HG03571 (cell line): ENCODE data around the gene NLK.
"Not testable (repeated sequence)": the region's sequence is repeated elsewhere in the genome, so short reads cannot be mapped to it uniquely, and the experiment has no call there.

Experiments
- ATAC-seq: cut with Tn5 transposase; IDR thresholded peaks from one replicate; pipeline ENCODE4 v1.9.1; 2021; ENCODE audit not compliant: unreplicated experiment

NLK gene

DNA sequence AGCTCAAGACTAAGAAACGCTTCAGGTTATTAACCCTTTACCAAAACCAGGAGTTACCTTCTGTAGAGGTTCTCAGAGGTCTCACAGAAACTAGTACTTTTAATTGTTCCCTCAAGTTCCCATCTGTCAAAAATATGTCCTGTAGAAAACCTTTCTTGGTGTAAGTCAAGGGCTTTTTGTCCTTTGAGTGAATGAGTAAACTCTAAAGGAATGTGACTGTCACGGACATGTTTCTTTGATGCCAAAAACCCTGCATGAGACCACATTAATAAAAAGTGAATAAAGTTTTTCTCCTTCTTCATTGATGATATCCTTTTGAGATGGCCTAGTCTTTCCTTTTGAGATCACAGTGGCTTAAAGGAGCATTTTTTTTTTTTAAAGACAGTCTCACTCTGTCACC lies 102.9 kb downstream of the NLK start:
- ATAC-seq: no peak

DNA sequence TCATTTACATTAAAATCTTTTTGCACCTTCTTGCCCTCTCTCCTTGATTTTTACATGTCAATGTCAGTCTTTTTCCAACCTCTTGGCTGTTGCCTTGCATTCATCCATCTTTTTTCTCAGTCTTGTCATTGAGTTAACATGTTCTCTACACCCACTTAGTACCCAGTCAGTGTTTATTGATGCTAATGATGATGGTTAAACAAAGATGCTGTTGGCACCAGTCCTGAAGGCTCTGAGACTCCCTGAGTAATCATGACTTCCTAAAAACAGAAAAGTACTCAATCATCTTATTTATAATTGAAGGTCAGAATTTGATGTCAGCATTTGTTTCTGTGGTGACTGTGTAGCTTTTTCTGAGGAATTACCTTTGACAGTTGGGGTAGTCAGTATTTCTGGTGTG lies 104.5 kb downstream of the NLK start:
- ATAC-seq: no peak

DNA sequence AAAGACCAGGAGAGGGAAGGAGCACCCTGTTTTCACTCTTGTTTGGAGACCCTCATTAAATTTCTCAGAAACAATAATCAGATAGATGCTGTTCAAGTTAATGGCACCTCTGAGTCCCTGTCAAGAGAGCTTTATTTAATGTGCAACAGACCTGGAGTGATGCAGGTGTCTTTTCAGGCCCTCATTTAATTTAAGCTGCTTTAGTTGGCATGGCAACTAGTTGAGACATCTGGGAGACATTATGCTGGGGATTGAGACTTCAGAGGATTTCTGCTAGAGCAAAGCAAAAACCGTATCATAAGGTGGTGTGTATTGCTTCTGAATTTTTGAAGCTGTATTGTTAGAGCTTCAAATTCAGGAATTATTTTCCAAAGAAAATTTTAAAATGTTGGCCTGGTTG lies 108.5 kb downstream of the NLK start:
- no peak for ATAC-seq

DNA sequence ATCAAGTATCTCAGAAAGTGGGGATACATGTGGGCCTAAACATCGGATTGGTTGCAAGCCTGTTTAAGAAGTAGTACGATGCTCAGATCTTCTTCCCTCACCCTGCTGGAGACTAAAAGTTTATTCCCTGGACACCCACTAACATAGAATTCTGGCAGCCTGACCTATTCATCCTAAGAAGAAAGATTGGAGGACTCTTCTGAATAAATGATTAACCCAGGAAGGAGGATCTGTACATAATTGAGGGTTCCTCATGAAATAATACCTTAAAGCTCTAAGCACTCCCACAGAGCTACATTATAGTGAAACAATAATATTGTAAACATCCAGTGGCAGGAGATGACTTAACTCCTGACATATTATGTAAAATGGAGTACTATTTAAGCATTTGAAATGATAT lies 111.7 kb downstream of the NLK start:
- ATAC-seq: no peak

DNA sequence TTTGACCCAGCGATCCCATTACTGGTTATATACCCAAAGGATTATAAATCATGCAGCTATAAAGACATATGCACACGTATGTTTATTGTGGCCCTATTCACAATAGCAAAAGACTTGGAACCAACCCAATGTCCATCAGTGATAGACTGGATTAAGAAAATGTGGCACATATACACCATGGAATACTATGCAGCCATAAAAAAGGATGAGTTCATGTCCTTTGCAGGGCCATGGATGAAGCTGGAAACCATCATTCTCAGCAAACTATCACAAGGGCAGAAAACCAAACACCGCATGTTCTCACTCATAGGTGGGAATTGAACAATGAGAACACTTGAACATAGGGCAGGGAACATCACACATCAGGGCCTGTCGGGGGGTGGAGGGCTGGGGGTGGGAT lies 112.9 kb downstream of the NLK start:
- ATAC-seq: not testable (repeated sequence)

DNA sequence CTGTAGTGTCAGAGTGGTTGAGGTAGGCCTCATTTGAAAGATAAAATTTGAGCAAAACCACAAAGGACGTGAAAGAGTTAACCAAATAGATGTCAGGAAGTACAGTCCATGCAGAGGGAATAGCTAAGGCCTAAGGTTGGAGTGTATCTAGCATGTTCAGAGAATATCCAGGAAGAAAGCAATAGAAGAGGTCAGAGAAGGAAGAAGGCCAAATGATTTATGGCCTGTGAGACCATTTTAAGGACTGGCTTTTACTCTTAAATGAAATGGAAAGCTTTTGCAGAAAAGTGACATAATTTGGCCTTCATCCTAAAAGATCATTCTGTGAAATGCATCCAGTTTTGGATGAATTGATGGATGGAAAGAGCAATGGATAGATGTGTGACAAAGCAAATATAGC lies 116.5 kb downstream of the NLK start:
- no peak for ATAC-seq

DNA sequence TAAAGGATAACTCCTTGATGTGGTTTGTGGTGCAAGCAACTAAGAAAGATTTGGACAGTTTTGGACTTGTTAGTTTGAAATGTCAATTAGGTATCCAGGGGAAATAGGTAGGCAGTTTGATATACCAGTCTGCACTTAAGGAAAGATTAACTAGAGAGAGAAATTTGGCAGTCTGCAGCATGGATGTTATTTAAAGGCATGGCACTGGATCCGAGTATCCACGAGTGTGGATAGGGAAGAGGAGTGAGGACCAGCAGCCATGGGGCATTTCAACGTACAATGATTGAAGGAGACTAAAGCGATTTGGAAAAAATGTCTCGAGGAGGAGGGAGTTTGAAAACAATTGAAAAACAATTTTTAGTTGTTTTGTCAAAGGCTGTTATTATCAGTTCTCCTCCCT lies 117.4 kb downstream of the NLK start:
- no peak for ATAC-seq

DNA sequence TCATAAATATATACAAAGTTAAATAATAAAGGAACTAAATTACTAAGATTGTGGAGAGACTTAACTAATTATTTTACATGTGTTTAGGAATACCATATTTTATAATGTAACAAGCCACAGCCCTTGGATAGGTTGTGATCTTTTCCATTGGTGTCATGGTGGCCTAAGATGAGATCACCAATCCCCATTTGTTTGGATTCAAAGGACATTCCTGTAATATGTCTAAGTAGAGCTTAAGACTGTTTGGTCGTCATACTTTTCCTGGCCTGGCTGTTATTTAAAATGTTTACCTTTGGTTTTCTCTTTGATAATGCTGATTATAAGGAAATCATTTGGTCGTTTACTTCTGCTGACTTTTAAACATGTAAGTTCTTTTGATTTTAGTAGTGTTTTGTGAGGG lies 118.1 kb downstream of the NLK start:
- no peak for ATAC-seq

DNA sequence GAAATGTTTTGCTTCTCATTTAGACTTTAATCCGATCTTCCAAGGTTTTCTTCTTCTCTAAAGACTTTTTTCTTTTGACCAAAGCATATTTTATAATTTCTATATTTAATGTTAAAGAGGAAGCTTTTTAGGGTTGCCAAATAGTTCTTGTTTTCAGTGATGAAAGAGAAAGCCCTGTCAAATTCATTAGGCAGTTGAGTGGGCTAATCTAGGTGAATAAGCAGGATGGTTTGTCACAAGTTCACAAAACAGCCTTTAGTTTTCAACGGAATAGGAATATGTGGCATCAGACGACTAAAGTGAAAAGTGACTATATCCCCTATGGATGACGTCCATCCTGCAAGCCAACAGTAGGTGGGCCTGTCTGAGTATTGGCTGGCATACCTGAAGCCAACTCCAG lies 118.8 kb downstream of the NLK start:
- ATAC-seq: no peak

DNA sequence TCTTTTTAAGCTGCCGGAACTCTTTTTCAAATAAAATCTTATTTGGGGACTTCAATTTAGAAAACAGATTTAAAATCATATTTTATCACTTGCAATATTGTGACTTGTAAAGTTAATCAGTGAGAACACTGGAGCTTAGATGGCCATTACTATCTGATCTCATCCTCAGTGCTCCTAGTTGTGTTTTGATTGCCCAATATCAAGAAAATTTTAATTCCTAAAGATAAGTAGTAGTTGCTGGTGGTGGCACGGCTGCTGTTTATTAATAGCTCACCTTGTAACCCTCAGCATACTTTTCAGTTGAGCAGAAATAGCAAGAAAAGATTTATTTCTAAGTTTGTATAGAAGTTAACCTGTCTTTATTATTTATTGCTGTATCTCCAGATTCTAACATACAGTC lies 124.0 kb downstream of the NLK start:
- no peak for ATAC-seq

DNA sequence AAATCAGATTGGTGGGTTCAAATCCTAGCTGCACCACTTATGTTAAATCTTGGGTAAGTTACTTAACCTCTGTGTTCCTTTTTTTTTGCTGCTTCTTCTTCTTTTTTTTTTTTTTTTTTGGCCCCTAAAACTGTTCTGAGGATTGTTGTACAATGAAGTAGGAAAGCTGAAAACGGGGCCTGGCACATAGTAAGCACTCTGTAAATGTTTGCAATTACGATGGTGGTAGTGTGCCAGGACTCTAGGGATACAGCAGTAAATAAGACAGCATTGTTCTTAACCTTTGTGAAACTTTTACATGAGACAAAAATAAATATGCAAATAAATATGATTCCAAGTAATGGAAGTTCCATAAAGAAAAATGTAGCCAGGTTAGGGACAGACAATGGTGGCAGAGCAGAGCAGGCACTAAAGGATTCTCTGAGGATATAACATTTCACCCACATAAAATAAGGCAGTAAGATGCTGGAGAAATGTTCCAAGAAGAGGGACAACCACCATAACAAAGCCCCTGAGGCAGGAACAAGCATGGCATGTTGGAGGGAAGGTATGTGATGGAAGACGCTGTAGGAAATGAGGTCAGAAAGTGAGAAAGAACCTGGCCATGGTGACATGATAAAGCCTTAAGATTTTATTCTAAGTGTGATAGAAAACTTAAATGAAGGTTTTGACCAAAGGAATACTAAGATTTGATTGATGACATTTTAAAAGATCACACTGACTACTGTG lies 127.3 kb downstream of the NLK start:
- ATAC-seq: no peak

DNA sequence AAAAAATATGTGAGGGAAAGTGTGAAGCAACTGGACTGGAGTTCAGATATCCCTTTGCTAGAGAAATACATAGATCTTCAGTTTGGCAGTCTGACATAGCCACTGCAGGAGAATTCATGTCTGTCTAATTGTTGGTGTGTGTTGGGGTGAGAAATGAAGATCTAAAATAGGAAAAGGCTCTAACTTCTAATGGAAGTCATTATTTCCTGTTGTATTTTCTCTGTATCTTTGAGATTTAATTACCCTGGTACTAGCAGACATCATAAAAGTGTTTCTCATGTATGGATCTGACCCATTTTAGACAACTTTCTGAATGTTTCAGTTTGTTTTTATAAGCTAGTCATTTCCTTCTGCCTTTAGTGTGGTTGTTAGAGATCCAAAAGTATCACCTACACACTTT lies 128.3 kb downstream of the NLK start:
- no peak for ATAC-seq

DNA sequence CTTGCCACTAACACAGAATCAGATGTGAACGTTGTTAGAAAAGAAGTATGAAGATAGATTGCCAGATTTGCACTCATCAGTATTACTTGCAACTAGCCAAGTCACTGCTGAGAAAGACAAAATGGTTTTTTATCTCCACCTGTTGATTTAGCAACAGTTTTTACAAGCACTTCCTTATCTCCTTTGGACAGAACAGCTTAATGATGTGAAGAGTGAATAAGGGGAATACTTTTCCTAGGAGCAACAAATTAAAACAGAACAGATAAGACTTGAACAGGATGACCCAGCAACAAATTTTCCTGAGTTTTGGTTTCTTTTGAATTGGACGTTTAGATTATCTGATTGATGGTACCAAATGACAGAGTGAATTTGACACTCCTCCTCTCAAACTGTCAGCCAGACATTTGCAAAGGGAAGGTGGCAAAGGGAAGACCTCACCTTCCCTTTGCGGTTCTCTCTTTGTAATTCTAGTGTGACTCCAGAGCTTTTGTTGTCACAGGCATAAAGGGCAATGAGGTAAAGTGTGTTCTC lies 130.6 kb downstream of the NLK start:
- ATAC-seq: no peak

DNA sequence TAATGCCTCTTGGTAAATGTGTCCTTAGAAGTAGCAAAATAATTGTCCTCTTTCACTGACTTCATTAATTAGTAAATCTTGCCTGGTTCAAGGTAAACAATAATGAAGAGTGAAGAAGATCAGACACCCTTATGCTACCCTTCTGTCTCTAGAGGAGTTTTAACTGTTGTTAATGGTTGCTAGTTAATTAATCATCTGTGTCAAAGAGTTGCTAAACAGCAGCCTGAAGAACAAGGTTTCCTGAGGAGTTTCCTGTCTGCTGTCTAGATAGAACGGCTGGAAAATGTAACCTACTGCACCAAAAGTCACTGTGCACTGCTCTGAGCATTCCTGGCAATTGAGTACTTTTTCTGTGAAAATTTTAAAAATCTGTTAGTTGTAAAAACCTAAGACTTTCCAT lies 131.3 kb downstream of the NLK start:
- ATAC-seq: no peak

DNA sequence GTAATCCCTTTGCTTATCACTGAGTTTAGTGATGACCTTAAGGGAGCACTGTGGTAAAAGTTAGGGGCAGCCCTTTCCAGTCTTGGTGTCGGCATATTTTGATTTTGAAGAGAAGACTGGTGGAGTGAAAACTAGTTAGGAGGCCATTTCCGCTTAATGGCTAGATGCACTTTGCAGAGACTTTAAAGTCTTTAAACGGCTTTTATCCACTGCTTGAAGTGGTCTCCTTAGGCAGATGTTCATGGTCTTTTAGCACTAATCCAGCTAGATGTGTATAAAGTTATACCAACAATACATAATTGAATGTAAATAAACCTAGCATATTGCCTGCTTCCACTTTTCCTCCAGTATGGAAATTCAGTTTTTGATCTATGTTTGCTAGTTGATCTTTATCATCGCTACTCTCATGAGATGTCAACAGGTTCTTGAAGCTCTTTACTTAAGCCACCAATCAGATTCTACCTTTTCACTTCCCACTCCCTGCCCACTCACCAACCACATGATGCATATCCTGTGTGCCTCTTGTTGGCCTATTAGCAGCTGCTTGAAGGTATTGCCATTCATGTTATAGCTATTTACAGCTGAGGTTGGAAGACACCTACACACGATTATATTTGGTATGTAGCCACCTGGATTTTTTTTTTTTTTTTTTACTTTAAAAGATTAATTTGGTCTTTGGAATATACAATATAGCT lies 132.0 kb downstream of the NLK start:
- no peak for ATAC-seq

DNA sequence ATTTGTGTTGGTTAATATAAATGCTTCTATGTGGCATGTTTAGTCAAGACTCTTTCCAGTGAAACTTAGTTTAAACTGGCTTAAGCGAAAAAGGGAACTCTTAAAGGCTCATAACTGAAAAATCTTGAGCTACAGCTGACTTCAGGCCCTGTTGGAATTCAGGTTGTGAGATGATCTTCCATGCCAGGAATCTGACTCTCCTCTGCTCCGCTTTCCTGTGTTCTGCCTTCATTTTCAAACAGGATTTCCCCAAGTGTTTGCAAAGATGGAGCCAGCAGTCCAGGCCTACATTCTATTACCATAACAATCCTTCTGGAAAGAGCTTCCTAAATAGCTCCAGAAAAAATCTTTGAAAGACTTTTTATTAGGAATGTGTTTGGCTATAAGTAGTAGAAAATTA lies 134.9 kb downstream of the NLK start:
- ATAC-seq: no peak

DNA sequence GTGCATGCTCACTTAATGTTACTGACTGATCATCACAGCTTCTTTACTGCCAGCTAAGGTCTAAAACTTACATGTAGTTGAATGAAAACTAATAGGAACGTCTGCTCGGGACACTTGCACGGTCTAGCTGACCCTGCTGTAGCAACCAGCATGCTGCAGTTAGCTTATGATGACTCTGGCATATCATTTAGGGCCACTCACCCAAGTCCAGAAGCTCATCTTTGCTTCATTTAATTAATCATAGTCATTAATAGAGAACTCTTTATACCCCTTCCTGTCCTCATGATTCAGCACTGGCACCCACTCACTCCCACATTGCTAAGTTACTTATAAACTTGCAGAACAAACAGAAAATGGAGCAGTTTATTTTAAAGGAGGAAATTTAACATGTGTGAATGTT lies 136.3 kb downstream of the NLK start:
- no peak for ATAC-seq

DNA sequence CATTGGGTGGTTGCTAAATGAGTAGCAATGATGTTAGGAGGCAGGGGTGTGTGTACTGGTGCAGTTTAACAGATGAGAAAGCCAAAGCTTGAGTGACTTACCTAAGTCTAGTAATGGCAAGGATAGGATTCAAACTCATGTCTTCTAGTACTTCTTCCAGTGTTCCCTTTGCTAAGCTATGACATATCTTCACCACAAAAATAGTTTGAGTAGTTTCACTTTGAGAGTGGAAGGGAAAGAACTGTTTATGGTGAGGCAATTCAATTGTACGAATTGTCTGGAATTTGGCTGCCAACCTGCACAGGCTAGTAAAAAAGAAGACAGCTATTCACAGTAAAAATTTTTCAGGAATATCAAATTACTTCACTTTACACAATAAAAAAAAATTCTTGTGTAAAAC lies 138.0 kb downstream of the NLK start:
- ATAC-seq: no peak

DNA sequence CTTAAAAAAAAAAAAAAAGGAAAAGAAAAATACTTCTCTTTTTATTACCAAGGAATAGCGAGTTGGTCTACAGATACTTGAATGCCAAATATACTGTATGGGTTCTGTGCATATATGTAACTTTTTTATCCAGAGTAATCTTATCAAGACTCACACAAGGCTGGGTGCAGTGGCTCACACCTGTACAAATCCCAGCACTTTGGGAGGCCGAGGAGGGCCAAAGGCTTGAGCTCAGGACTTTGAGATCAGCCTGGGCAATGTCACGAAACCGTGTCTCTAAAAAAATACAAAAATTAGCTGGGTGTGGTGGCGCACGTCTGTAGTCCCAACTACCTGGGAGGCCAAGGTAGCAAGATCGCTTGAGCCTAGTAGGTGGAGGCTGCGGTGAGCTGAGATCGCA lies 139.1 kb downstream of the NLK start:
- ATAC-seq: no peak

DNA sequence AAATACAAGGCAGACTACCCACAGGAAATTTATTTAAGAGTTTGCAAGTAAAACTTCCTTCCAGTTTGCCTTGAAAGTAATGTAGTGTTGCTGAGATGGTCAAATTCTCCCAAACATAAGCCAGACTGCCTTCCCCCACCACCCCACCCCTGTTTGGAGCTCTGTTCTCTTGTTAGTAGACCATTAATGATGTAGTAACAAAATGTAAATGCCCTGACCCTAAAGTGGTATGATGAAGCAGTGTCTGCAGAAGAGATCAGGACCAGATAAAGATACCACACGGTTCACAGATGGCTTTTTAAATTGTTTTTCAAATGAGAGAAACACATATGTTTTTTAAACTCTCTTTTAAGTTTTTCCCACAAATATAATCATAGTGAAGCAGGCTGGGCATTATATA lies 140.1 kb downstream of the NLK start:
- ATAC-seq: no peak

DNA sequence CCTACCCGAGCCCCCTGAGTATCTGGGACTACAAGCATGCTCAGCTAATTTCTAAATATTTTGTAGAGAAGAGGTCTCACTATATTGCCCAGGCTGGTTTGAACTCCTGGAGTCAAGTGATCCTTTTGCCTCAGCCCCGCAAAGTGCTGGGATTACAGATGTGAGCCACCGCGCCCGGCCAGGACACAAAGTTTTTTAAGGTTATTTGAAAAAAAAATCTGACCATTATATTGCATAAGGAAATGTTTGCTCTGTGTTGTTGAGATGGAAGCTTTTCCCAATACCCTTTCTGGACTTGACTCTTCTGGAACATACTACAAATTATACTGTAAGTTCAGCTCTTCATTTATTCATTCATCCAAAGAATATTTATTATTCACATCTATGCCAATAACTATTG lies 143.2 kb downstream of the NLK start:
- ATAC-seq: no peak

DNA sequence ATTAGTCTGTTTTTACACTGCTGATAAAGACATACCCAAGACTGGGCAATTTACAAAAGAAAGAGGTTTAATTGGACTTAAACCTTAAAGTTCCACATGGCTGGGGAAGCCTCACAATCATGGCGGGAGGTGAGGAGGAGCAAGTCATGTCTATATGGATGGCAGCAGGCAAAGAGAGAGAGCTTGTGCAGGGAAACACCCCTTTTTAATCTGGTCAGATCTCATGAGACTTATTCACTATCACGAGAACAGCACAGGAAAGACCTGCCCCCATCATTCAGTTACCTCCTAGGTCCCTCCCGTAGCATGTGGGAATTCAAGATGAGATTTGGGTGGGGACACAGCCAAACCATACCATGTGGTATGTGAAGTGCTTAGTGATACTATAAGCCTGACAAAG lies 144.0 kb downstream of the NLK start:
- not testable (repeated sequence) for ATAC-seq

DNA sequence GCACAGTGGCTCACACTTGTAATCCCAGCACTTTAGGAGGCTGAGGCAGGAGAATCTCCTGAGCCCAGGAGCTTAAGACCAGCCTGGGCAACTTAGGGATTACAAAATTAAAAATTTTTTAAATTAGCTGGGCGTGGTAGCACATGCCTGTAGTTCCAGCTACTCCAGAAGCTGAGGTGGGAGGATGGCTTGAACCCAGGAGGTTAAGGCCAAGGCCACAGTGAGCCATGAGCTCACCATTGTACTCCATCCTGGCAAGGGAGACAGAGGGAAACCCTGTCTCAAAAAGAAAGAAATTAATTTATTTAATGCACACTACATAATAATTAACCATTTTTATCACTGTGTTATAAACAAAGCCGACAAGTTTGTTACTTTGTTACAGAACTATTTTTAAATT lies 145.5 kb downstream of the NLK start:
- no peak for ATAC-seq
